AG04450 (cell line): ENCODE measurements around the gene PCOLCE2. TPM values are rescaled to one million over a fixed set of nuclear protein-coding genes. Genes with fewer than 3 reads are reported as not detected.

ENCODE experiments used
- CTCF ChIA-PET: fragments of 300-600, 350-600 bp; formaldehyde crosslinking; extraction: SDS; loops from one replicate; lab custom pipeline; 2022; ENCODE audit warnings: antibody characterized with exemption, inconsistent platforms; lab: Charles Lee
- POLR2A ChIA-PET: fragments of 350-600 bp; formaldehyde crosslinking; extraction: SDS; loops from one replicate; lab custom pipeline; 2021; ENCODE audit warnings: antibody characterized with exemption, inconsistent platforms; lab: Yijun Ruan, JAX
- DNase-seq: peaks from one replicate; pipeline ENCODE4 v3.0.0-alpha.2; 2011; ENCODE audit warnings: low read depth, low spot score
- H3K27ac ChIP-seq: one replicate; pipeline ENCODE4 v1.5.1; 2012; ENCODE audit warnings: low read depth, low read length, control low read depth
- H3K27me3 ChIP-seq: one replicate; pipeline ENCODE4 v1.6.0; 2012; ENCODE audit warnings: low read length; ENCODE audit not compliant: control insufficient read depth, insufficient read depth
- H3K4me3 ChIP-seq: 2 replicates; pipeline ENCODE4 v1.5.1; 2011; ENCODE audit warnings: mild to moderate bottlenecking, low read depth, low read length, control low read depth
- H3K9me3 ChIP-seq: 2 replicates; pipeline ENCODE4 v1.5.1; 2012; ENCODE audit warnings: low read length; ENCODE audit not compliant: control insufficient read depth, insufficient read depth
- polyA plus RNA-seq: library from polyadenylated mRNA; depleted of rRNA; stranded (reverse); fragments of >200 nt; gene quantifications from 2 replicates; pipeline ENCODE4 v1.2.3, GENCODE V29; 2011
- TF ChIP-seq, protein P1 (sequence below): IDR thresholded peaks from 2 replicates; pipeline ENCODE4 v1.5.1; 2011; ENCODE audit warnings: low read depth, low read length, control low read depth, inconsistent platforms

The PCOLCE2 gene
- polyA plus RNA-seq, 1 experiment = 1.1 TPM

DNA sequence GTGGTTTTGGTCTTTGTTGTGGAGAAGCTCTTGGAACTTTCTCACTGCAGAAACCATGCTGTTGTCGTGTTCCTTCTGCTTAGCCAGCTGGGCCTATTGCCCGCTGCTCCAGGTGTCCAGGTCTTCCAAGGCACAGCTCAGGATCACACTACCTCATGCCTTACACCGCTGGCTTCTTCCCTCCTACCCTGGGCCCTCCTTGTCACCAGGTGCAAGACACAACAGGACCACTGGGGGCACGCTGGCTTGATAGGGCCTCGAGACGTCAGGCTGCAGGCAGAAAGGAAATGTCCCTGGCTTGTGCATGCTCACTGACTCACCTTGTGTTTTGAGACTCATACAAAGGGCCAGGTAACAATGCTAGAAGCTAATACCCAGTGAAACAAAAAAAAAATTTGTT, 42.3 kb upstream of the PCOLCE2 start:
- DNase-seq = no peak
- Histone ChIP-seq H3K27ac (no peak overlapping the region), H3K4me3 (no peak overlapping the region), H3K27me3 (peaks cover 6% of the 10 kb centered on the region), H3K9me3 (no peaks in the 10 kb centered on the region)
- TF ChIP-seq, protein P1, sequence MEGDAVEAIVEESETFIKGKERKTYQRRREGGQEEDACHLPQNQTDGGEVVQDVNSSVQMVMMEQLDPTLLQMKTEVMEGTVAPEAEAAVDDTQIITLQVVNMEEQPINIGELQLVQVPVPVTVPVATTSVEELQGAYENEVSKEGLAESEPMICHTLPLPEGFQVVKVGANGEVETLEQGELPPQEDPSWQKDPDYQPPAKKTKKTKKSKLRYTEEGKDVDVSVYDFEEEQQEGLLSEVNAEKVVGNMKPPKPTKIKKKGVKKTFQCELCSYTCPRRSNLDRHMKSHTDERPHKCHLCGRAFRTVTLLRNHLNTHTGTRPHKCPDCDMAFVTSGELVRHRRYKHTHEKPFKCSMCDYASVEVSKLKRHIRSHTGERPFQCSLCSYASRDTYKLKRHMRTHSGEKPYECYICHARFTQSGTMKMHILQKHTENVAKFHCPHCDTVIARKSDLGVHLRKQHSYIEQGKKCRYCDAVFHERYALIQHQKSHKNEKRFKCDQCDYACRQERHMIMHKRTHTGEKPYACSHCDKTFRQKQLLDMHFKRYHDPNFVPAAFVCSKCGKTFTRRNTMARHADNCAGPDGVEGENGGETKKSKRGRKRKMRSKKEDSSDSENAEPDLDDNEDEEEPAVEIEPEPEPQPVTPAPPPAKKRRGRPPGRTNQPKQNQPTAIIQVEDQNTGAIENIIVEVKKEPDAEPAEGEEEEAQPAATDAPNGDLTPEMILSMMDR = 0 out of 2 replicates have a peak, but pooled peaks have one; percentile 11
- POLR2A ChIA-PET = no interaction called here
- CTCF ChIA-PET = interaction anchor here (0.8 kb wide), 3 partner anchors 8 to 344 kb away, joined by 3 read pairs; no protein-coding TSS in a partner anchor

DNA sequence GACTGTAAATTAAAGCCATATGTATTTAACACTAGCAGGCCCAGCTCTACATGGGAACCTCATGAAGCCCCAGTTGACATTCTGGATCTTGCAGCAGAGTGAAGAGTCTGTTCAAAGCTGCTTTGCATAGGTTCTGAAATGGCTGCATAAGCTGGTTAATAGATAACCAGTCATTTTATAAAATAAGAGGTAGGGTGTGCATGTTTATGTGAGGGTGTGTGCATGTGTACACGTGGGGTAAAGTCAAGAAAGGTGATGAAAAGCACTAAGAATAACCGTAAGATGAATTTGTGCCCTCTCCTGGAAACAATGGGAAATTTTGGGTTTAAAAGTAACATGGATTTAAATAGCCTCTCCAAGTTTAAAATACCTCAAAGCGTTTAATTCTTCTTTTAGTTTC, 41.6 kb upstream of the PCOLCE2 start:
- no peak for DNase-seq
- H3K27ac ChIP-seq = no peak overlapping the region
- TF ChIP-seq, protein P1 = no peak
- POLR2A ChIA-PET = no interaction called here
- CTCF ChIA-PET = interaction anchor here (0.8 to 0.9 kb wide), 3 partner anchors 63 to 344 kb away, joined by 3 read pairs; no protein-coding TSS in a partner anchor
- no peaks in the 10 kb centered on the region for H3K9me3 ChIP-seq
- H3K27me3 ChIP-seq = peaks cover 6% of the 10 kb centered on the region
- H3K4me3 ChIP-seq = no peak overlapping the region

DNA sequence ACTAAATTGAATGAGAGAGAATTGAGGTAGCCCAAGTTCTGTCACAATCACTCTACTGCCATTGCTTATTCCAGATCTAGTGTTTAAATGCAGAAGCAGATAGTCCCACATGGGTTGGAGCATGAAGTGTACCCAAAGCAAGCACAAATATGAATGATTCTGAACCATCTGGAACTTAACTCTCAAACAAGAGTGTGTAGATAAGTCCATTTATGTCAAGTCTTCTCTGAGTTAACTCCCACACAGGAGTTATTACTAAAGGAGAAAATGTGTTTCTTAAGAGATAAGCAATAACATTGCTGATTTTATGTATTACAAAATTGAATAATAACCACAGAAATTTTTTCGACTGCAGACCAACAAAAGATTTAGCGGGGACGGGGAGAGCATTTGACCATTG, 41.0 kb upstream of the PCOLCE2 start:
- no peak overlapping the region for H3K27ac ChIP-seq
- no peaks in the 10 kb centered on the region for H3K9me3 ChIP-seq
- ChIA-PET POLR2A (no interaction called here), CTCF (interaction anchor here (0.8 to 1.1 kb wide), 3 partner anchors 60 to 101 kb away, joined by 3 to 6 read pairs (median 3); no protein-coding TSS in a partner anchor)
- peaks cover 6% of the 10 kb centered on the region for H3K27me3 ChIP-seq
- H3K4me3 ChIP-seq = no peak overlapping the region
- no peak for DNase-seq
- TF ChIP-seq, protein P1 = no peak

DNA sequence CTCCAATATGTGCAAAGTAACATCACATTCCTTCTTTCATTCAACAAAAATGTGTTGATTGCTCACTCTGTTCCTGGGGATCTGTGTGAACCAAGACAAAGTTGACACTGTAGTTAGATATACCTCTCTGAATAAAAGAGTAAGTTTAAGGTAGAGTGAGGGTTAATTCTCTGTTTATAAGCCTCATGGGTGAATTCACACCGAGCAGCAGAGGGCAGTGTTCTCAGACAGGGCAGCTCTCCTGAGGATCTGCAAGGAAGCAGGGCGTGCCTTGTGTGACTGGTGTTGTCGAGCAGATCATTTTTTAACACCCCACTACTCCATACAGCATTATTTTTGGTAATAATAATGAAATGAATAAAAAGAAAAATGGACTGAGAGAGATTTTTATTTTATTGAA, 40.2 kb upstream of the PCOLCE2 start:
- TF ChIP-seq, protein P1 = peak; percentile 50
- Histone ChIP-seq H3K4me3 (no peak overlapping the region), H3K27ac (no peak overlapping the region), H3K27me3 (peaks cover 6% of the 10 kb centered on the region), H3K9me3 (no peaks in the 10 kb centered on the region)
- DNase-seq = no peak
- ChIA-PET CTCF (interaction anchor here (1.0 to 1.1 kb wide), 2 partner anchors 58 to 61 kb away, joined by 3 to 6 read pairs; no protein-coding TSS in a partner anchor), POLR2A (no interaction called here)

DNA sequence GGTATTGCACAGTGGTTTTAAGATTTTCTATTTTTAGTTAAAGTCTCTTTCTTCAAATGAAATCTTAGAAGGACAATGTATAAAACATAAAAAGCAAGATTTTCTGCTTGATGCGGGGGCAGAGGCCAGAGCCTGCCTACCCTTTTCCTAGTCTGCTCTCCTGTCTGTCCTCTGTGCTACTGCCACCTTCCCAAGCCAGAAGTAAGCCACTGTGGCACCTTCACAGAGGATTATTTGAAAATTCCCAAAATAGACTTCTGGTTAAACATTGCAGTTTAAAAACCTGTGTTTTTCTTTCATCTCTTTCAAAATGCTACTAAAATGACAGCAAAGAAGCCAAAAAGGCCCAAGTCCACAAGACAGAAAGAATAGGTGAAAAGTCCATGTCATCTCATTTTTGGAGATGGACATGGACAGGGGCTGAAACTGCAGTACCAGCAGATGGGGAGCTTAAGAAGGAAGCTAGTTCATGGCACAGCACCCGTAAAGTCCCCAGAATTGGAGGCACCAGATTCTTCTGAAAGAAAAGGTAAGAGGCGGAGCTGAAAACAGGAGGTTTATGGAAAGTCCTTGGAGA, 37.6 kb upstream of the PCOLCE2 start:
- TF ChIP-seq, protein P1 = no peak
- Histone ChIP-seq H3K27me3 (peaks cover 6% of the 10 kb centered on the region), H3K27ac (no peak overlapping the region), H3K9me3 (no peaks in the 10 kb centered on the region), H3K4me3 (no peak overlapping the region)
- no peak for DNase-seq
- ChIA-PET POLR2A (no interaction called here), CTCF (interaction anchor here (1.1 kb wide), 1 partner anchor 97 kb away, joined by 3 read pairs; no protein-coding TSS in a partner anchor)
